Activated CD4-positive, alpha-beta T cell treated with anti-CD3 and anti-CD28 coated beads for 4 hours (primary cell): ENCODE results near the gene HMBS.
"Not testable (repeated sequence)": the region's sequence is repeated elsewhere in the genome, so short reads cannot be mapped to it uniquely, and the experiment has no call there.

Experiments used
- DNase-seq, 2 donors: peaks; one replicate each; pipeline ENCODE4 v3.0.0-alpha.2; 2020

Gene HMBS

DNA sequence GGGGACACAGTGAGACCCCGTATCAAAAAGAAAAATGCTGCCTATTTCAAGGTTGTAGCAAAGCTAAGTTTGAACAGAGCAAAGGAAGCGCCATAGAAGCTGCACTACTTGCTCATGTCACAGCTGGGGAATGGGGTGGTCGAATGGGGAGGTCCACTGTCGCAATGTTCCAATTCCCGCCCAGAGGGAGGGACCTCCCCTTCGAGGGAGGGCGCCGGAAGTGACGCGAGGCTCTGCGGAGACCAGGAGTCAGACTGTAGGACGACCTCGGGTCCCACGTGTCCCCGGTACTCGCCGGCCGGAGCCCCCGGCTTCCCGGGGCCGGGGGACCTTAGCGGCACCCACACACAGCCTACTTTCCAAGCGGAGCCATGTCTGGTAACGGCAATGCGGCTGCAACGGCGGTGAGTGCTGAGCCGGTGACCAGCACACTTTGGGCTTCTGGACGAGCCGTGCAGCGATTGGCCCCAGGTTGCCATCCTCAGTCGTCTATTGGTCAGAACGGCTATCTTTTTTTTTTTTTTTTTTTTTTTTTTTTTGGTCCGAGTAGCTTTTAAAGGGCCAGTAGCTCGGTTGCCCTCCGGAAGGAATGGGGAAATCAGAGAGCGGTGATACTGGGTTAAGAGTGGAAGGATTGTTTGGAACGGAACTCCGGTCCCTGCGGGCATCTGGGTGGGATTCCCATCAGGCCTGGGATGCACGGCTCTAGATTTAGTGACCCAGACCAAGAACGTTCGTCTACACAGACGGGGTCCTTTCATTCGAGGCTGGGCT is at the start of gene HMBS:
TSS of gene HMBS (plus strand) at position 219 of the 774 bp plus-strand sequence. CDS start at position 372, 153 bp downstream.
- peak; percentile 86 to 89 for DNase-seq

DNA sequence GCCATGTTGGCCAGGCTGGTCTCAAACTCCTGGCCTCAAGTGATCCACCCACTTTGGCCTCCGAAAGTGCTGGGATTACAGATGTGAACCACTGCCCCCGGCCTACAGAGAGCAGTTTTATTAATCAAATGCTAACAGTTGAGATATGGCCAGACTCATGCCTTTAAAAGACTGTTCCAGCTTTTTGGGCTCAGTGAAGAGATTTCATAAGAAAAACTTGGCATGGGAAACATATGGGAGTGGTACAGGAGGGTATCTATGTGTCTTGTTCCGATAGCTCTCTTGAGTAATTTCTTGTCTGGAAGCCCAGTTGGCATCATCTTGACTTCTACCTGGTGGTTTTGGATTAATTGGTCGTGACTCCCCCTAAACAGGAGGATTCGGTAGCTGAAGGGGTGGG is 45.8 kb upstream of the HMBS start:
- no peak for DNase-seq

DNA sequence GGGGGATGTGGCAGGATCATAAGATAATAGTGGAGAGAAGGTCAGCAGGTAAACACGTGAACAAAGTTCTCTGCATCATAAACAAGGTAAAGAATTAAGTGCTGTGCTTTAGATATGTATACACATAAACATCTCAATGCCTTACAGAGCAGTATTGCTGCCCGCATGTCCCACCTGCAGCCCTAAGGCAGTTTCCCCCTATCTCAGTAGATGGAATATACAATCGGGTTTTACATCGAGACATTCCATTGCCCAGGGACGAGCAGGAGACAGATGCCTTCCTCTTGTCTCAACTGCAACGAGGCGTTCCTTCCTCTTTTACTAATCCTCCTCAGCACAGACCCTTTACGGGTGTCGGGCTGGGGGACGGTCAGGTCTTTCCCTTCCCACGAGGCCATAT is 45.2 kb upstream of the HMBS start:
- not testable (repeated sequence) for DNase-seq

DNA sequence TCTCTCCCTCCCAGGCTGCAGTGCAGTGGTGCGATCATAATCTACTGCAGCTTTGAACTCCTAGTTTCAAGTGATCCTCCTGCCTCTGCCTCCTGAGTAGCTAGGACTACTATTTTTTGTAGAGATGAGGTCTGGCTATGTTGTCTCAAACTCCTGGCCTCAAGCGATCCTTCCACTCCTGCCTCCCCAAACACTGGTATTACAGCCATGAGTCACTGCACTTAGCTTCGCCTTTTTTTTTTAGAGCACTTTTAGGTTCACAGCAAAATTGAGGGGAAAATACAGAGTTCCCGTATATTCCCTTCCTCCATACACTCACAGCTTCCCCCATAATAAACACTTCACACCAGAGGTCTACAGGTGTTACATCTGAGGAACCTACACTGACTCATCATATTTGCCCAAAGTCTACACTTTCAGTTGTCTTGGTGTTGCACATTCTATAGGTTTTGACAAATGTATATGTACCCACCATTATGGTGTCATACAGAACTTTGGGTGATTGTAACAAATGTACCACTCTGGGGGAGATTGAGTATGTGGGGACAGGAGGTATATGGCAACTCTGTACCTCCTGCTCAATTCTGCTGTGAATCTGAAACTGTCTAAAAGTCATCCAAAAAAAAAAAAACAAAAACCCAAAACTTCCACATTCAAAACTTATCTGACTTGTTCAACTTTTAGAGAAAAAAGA is 42.7 kb upstream of the HMBS start:
- no peak for DNase-seq

DNA sequence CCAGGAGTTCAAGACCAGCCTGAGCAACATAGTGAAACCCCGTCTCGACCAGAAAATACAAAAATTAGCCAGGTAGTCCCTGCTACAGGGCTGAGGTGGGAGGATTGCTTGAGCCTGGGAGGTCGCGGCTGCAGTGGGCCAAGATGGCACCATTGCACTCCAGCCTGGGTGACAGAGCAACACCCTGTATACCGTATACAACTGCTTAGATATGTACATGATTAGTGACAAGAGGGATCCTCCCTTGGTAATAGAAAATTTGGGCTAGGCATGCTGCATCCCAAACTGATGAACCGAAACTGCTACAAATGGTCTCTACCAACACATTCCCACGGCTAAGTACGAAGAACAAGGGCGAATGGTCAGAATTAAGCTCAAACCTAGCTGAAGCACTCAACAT is 41.8 kb upstream of the HMBS start:
- no peak for DNase-seq

DNA sequence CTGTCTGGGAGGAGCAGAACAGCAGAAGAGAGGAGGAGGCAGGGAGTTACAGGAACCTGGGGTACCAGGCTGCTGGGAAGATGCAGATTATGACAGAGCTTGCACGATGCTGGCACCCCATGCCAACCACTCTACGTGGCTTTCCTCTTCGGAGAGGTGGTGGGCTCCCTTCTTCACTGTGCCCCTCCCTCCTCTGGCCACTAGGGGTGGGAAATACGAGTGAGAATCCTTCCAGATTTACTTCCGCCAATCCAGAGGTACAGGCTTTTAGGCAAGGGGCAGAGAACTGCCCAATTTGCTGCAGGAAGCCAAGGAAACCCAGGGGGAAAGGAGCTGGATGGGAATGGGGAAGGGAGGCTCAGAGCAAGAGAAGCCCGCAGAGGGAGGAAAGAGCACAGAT is 40.0 kb upstream of the HMBS start:
- no peak for DNase-seq

DNA sequence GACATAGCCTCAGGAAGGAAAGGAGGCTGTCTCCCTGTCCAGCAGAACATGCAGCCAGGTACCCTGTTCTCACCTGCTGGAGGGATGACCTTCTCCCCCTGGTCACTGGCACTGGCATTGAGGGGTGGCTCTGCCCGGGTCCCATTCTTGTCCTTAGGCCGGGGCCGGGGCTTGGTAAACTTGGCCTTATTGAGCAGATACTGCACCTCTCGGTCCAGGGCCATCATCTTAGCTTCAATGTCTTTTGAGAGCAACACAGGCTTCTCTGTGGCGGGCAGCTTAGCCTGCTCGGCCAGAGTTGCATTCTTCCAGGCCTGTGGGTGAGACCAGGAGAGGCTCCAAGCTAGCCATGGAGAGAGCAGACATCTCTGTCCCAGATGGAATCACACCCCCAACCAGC is 38.2 kb upstream of the HMBS start:
- no peak for DNase-seq

DNA sequence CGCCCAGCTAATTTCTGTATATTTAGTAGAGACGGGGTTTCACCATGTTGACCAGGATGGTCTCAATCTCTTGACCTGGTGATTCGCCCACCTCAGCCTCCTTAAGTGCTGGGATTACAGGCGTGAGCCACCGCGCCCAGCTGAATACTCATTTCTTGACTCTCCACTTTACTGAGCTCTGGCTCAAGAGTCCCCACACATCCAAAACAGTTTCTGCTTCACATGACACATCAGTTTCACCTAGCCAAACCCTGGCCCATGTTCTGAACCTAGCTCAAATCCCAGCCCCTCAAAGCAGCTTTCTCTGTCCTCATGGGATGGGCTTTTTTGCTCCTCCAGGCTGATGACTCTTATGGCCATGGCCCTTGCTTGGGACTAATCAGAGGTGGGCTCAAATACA is 37.5 kb upstream of the HMBS start:
- no peak for DNase-seq

DNA sequence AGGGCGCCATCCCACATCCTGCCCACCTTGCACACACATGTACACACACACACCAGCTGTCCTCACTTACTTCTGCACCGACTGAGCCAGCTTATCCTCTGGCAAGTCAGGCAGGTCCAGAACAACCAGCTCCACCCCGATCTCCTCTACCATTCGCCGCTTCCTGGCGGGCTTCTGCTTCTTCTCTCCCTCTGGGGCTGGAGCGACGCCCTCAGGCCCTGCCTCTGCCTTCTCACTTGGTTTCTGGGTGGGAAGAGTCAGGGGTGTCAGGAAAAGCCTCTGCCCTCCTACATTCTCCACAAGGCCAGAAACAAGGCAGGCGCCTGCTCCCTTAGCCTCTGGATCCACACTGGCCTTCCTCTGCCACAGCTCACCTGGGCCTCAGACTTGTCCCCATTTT is 36.0 kb upstream of the HMBS start:
- DNase-seq: no peak

DNA sequence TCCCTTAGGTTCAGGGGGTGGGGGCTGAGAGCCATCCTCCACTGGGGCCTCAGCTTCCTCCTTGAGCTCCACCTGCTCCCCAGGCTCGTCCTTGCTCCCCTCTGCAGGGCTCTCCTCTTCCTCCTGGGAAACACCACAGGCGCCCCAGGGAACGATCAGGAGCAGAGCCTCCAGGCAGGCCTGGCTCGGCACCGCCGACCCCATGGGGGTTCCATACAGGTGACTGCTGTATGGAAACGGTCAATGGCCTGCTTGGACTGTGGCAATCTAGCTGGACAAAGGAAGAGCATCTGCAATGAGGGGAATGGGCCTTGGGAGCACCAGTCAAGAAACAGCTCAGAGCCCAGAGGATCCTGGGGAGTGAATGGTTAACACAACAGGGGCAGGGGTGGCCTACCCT is 35.6 kb upstream of the HMBS start:
- no peak for DNase-seq

DNA sequence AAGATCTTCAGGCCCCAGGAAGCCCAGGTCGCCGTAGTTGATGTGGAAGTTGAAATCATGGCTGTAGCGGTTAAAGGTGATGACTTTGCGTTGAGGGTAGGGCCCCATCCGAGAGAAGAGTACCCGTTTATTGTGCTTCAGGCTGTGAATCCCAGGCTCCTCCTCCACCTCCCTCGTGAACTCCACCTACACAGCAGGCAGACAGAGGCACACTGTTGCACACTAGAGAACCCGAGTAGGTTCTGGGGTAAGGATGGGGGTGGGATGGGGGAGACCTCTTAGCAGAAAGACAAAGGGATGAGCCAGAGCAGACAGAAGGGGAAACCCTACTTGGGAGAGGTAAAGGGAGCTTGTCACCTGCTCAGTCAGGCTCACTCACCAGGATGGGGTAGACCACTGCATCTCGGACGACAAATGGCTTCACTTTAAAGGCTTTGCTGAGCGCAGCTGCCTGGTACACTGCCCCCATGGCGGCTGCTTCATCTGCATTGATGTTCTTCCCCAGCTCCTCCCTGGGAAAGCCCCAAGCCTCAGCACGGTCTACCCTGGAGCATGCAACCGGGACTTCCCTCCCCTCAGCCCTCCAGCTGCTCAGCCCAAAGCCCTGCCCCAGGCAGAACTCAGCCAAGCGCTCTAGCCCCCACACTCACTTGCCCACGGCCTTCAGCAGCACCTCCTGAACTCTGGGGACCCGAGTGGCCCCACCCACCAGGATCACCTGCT is 33.1 kb upstream of the HMBS start:
- no peak for DNase-seq

DNA sequence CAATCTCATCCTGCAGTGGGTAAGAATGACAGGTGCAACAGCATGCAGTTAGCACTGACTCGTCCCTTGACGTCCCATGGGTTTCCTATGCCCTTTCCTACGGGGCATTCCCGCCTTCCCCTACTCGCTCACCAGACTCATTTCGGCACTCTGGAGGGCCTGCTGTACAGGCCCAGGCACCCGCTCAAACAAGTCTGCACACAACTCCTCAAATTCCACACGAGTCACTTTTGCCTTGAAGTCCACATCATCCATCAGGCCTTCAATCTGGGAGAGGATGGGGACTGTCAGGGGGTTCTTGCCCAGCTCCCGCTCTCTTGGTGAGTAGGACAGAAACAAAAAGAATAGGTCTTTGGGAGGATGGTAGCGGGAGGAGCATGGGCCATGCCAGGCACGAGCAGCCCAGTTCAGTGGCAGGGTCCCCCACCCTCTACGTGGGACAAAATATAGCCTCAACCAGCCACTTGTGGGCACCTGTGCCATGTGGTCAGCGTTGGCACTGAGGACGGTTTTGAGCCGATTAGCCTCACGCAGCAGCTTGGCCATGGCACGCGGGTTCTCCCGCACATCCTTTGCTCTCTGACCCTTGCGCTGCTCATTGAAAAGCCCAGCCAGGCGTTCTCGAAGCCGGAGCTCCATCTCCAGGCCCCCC is 32.4 kb upstream of the HMBS start:
- no peak for DNase-seq

DNA sequence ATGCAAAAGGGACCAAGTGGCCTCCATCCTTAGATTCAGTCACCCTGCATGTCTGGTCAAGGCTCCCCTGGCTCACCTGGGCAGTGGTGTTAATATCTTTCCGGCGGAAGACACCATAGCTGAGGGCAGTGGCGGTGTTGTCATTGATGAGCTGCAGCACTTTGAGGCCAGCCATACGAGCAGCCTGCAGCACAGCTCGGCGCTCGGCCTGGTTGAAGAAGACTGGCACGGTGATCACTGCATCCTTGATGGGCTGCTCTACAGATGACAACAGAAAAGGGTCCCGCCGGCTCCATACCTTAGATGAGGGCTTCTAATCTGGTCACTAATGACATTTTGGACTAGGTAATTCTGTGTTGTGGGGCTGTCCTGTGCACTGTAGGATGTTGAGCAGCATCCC is 30.3 kb upstream of the HMBS start:
- no peak for DNase-seq

DNA sequence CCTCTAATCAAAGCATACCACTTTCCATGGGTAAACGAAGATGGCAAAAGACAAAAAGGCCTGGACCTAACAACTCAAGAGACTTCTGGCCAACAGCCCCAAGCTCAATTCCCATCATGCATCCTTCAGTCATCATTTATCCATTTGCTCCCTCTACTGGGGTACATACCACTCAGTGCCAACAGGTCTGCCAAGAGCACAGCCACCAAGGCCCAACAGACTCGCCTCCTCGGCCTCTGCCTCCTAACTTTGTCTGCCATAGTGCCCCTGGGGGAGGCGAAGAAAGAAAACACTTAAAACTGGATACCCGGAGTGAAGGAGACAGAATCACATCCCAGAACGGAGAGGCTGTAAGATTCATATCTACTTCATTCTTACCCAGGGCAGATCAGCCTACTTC is 28.8 kb upstream of the HMBS start:
- DNase-seq: no peak

DNA sequence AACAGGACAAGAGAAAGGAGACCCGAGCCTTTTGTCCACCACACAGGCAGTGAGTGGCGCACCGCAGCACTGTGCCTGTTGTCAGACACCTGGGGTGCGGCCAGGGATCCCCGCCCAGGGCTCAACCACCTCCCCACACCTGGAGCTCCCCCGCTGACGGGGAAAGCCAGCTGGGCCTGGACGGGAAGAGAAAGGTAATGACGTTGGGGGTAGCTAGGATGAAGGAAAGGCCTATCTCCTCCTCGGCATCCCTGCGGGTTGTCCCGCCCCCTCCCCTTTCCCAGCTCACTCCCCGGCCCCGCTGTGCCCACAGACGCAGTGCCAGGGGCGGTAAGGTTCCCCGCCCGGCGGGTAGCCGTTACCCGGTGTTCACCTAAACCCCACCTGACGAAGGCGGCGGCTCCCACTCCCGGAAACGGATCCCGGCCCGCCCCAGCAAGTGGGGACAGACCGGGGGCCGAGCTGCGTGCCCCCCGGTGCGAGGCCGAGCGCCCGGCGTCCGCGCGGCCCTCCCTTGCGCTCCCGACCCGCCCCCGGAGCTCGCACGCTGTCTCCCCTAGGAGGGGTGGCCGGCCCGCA is 28.2 kb upstream of the HMBS start:
- peak; percentile 37 to 40 for DNase-seq

DNA sequence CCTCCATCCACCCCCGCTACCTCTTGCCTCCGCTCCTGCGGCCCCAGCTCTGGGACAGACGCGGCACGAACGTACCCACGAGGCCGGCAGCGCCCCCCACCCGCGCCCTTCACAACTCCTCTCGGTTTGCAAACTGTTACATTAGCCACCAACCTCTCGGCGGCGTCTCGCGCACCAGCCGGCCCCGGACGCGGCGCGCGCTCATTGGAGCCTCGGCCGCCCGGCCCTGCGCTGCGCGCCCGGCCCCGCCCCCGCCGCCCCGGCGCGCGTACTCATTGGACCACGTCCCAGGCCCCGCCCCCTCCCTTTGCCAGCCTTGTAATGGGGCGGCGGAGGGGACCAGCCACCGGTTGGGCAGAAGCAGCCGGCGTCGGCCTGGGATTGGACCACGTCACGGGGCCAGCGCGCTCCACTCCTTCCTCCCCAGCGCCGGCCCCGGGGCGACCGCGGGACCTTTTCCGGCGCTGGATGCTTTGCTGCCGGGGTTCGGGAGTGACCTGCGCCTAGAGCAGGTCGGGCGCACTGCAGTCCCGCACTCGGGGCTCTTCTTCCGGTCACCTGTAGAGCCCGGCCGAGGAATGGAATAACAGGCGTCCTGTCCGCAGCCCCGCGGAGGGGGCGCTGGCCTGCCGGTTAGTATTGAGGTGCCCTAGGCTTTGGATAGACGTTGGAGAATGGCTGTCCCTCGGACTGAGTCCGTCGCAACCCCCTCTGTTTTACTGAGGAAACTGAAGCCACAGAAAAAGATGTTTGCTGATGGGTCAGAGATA is 27.5 kb upstream of the HMBS start, which contains the start of gene HYOU1:
TSS of gene HYOU1 (minus strand) at position 206 of the 770 bp plus-strand sequence. CDS start 1,045 bp downstream, outside the sequence.
- DNase-seq: peak; percentile 99 to 100

DNA sequence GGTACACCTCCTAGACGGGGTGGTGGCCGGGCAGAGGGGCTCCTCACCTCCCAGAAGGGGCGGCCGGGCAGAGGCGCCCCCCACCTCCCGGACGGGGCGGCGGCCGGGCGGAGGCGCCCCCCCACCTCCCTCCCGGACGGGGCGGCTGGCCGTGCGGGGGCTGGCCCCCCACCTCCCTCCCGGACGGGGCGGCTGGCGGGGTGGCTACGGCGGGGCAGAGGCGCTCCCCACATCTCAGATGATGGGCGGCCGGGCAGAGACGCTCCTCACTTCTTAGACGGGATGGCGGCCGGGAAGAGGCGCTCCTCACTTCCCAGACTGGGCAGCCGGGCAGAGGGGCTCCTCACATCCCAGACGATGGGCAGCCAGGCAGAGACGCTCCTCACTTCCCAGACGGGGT is 25.6 kb upstream of the HMBS start:
- DNase-seq: not testable (repeated sequence)

DNA sequence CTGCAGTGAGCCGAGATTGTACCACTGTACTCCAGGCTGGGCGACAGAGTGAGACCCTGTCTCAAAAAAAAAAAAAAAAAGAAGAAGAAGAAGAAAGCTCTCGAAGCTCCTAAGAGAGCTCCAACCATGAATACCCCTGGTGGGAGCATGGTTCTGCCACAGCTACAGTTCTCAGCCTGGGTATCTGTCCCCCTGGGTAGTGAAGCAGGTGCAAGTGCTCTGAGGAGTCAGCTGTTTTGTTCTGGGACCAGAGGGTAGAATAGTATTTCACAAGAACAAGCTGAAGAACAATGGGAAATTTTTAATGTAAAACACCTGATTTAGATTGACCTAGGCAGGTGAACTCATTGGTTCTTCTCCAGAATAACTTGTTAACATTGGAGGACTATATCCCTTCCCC is 23.4 kb upstream of the HMBS start:
- no peak for DNase-seq

DNA sequence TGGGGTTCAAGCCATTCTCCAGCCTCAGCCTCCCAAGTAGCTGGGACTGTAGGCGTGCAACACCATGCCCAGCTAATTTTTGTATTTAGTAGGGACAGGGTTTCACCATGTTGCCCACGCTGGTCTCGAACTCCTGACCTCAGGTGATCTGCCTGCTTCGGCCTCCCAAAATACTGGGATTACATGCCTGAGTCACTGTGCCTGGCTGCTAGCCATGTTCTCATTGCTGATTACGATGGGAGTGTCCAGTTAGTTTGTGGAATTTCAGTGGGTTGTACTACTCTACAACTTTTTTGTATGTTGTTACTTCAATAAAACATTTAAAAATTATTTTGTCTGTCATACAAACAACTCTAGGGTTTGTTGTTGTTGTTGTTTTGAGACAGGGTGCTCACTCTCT is 21.9 kb upstream of the HMBS start:
- no peak for DNase-seq

DNA sequence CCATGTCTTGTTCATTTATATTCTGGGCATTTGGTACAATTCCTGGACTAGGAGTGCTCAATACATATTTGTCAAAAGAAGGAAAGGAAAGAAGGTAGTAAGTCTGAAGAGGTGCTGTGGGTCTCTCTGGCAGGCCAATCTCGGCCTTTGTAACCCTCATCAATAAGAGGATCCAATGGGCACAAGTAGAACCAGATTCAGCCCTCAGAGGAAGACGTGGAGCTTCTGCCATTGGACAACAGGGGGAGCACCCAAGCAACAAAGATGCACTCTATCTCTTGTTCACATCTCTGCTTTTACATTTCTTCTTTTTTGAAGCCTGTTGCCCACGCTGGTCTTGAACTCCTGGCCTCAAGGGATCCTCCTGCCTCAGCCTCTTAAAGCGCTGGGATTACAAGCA is 19.3 kb upstream of the HMBS start:
- peak; percentile 27 to 52 for DNase-seq

DNA sequence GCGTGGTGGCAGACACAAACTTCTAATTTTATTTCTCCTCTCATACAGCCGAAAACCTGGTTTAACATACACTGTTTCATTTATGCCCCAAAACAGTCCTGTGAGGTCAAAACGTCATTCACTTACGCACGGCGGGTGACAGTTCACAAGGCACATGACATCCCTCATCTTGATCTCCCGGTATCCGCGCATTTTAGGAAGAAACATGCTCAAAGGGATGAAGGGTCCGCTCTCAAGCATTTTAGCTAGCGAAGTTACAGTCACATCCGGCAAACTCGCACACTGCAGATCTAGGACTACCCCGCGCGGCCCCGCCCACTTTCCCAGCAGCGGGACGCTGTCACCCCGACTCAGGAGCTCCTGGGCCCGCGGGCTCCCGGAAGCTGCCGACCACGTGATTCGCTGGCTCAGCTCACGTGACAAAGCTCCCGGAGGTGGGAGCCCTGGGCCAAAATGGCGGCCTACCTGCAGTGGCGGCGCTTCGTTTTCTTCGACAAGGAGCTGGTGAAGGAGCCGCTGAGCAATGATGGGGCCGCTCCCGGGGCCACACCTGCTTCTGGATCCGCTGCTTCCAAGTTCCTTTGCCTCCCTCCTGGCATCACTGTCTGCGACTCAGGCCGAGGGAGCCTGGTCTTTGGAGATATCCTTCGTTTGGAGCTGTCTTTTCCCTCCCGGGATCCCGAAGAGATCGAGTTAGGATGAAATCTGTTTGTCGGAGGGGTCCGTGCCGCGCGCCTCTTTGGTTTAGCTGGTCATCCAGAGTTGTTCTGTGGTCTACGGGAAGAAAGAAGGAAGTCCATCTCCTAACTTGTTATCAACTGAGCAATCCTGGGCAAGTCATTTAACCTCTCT is 17.1 kb upstream of the HMBS start, which contains the start of gene VPS11:
TSS of gene VPS11 (plus strand) at position 448 of the 852 bp plus-strand sequence. CDS start at position 454, 6 bp downstream.
- peak; percentile 97 to 98 for DNase-seq
